Measurements from ENCODE around the gene COL1A2.

COL1A2 gene

GRCh38 chr7:94439893-94440381, 45.2 kb downstream of the COL1A2 start:
- DNase-seq = no peak

GRCh38 chr7:94440451-94441039, 45.9 kb downstream of the COL1A2 start:
- DNase-seq = no peak

GRCh38 chr7:94441138-94441537, 46.4 kb downstream of the COL1A2 start:
- no peak for DNase-seq

- DNase-seq = no peak
Observed at GRCh38 chr7:94442639-94443038, 47.9 kb downstream of the COL1A2 start.

GRCh38 chr7:94444813-94445212, 50.1 kb downstream of the COL1A2 start:
- no peak for DNase-seq

GRCh38 chr7:94445696-94446194, 51.0 kb downstream of the COL1A2 start:
- DNase-seq = no peak

GRCh38 chr7:94446308-94446707, 51.6 kb downstream of the COL1A2 start:
- DNase-seq = no peak

- no peak for DNase-seq
Observed at GRCh38 chr7:94449151-94449725, 54.5 kb downstream of the COL1A2 start.

- no peak for DNase-seq
Observed at GRCh38 chr7:94450044-94450697, 55.5 kb downstream of the COL1A2 start.

- DNase-seq = no peak
Observed at GRCh38 chr7:94451187-94451586, 56.5 kb downstream of the COL1A2 start.

GRCh38 chr7:94452239-94452638, 57.5 kb downstream of the COL1A2 start:
- DNase-seq = no peak

- no peak for DNase-seq
Observed at GRCh38 chr7:94453898-94454297, 59.2 kb downstream of the COL1A2 start.

GRCh38 chr7:94458041-94458440, 63.3 kb downstream of the COL1A2 start:
- DNase-seq = no peak

- DNase-seq = no peak
Observed at GRCh38 chr7:94466516-94466915, 71.8 kb downstream of the COL1A2 start.

GRCh38 chr7:94471604-94472003, 76.9 kb downstream of the COL1A2 start:
- no peak for DNase-seq

- DNase-seq = no peak
Observed at GRCh38 chr7:94472608-94473007, 77.9 kb downstream of the COL1A2 start.

- no peak for DNase-seq
Observed at GRCh38 chr7:94476251-94476840, 81.7 kb downstream of the COL1A2 start.

- no peak for DNase-seq
Observed at GRCh38 chr7:94477878-94478277, 83.2 kb downstream of the COL1A2 start.

- DNase-seq = no peak
Observed at GRCh38 chr7:94478648-94479214, 84.0 kb downstream of the COL1A2 start.

Measured in stimulated activated CD4-positive, alpha-beta T cell treated with anti-CD3 and anti-CD28 coated beads, Interleukin-4, amount 100 ng/mL, for 4 hours (primary cell).